Testis (tissue), 3 donors: ENCODE results near the gene MAMLD1. TPM values are rescaled to one million over a fixed set of nuclear protein-coding genes. Genes with fewer than 3 reads are reported as not detected.

Experiments used
- DNase-seq: peaks from one replicate; pipeline ENCODE4 v3.0.0-alpha.2; 2019
- H3K27ac ChIP-seq, 2 donors: fragments of 200-600 bp; sonication (generic); one replicate each; pipeline ENCODE4 v1.5.1; 2019
- H3K27me3 ChIP-seq: fragments of 200-600 bp; sonication (generic); one replicate; pipeline ENCODE4 v1.5.1; 2019
- H3K36me3 ChIP-seq: fragments of 200-600 bp; sonication (generic); one replicate; pipeline ENCODE4 v1.5.1; 2017; ENCODE audit warnings: low read depth; ENCODE audit errors: missing control alignments
- H3K4me1 ChIP-seq: fragments of 200-600 bp; sonication (generic); one replicate; pipeline ENCODE4 v1.5.1; 2019
- H3K4me3 ChIP-seq, 2 donors: fragments of 200-600 bp; sonication (generic); one replicate each; pipeline ENCODE4 v1.5.1; 2017 to 2019
- H3K9me3 ChIP-seq: fragments of 200-600 bp; sonication (generic); one replicate; pipeline ENCODE4 v1.5.1; 2017
- POLR2A ChIP-seq: fragments of 450-650 bp; IDR thresholded peaks from one replicate; pipeline ENCODE4 v1.6.1; 2017; ENCODE audit warnings: antibody characterized with exemption, mild to moderate bottlenecking, moderate library complexity
- WGBS, 2 donors: methylation state at CpG; one replicate each; pipeline ENCODE4 v1.1.5; 2018; 5-methylcytosine and 5-hydroxymethylcytosine counted together
- intact Hi-C: fragments of 100-400 bp; cut with DNase I; formaldehyde crosslinking; loops from one replicate; pipeline ENCODE4 v1.15.1; 2023; ENCODE audit warnings: low total_unique reads
- polyA plus RNA-seq: library from polyadenylated mRNA; stranded (reverse); fragments of 350-450 nt; fragmentation: Illumina TruSeq; extraction: RNeasy Lipid Tissue Mini Kit (QIAGEN cat#74804); gene quantifications from one replicate; pipeline ENCODE4 v1.2.3, GENCODE V29; 2014; ENCODE audit warnings: low read depth, low replicate concordance; ENCODE audit not compliant: insufficient read depth
- total RNA-seq, 2 donors: library from RNA; depleted of rRNA; stranded (reverse); fragments of >200 nt; gene quantifications; one replicate each; pipeline ENCODE4 v1.2.3, GENCODE V29; 2016
- TF ChIP-seq, protein P1 (sequence below), 3 experiments: fragments of 450-650 bp in 2 of 3; fragments of 200-600 bp in 1 of 3; sonication (generic) in 1 of 3; IDR thresholded peaks; one replicate each; pipeline ENCODE4 v1.5.1; 2016 to 2019; ENCODE audit warnings: antibody characterized with exemption in 3 of 3, mild to moderate bottlenecking in 2 of 3, moderate library complexity in 1 of 3

MAMLD1 gene
- total and polyA plus RNA-seq, 3 donors from 2014 or later = 31.3 to 91.5 (median 70.6) TPM

DNA sequence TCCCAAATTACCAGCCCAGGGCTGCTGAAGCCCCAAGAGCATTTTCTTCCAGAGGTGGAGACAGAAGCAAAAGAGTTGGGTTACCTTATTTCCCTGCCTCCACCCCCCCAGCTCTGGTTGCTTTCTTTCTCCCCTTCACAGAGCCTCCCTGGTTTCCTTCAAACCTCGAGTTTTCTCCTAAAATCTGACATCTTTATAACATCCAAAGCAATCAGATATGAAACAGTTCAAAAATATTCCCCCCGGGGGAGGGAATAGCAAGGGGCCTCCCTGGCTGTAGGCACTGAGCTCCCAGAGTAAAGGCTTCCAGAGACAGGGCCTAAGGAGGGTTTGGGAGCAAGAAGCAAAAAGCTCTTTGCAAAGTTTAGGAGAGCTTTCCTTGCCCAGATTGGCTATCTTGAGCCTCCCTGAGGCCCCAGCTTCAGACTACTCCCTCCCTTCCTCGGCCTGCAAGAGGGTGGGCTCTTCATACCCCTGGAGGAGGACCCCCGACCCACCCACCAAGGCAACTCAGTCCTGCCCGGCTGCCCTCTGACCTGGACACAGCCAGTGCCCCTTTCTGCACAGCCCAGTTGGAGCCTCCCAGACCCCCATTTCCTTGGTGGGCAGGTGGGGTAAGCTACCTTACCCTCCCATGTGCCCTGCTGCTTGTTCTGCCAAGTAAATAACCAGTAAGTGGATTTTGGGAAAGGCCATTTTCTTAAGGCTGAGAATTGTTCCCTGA is 7.6 kb downstream of the MAMLD1 start:
- intact Hi-C loops = no loop called here
- 33 to 51% methylated on average over 2 to 5 of the region's 5 CpGs for WGBS, 2 donors

DNA sequence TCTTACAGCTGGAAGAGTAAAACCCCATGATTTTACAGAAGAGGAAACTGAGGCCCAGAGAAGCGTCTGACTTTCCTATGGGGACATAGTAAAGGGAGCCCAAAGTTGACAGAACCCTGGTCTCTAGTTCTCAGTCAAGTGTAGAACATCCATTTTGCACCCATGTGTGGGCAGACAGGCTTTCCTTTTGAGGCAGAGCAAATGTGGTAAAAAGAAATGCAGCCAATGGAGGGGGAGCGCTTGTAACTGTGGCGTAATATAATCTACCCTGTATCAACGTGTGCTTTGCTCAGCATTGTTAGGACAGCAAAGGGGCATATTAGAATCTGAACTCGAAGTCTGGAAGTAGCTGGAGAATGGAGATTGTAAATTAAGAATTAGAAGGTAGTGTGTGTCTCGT is 8.8 kb downstream of the MAMLD1 start:
- H3K27ac ChIP-seq = no peak overlapping the region
- WGBS, 2 donors = 41 to 59% methylated on average over 6 of the region's 6 CpGs
- peaks cover 8% of the 10 kb centered on the region for H3K4me1 ChIP-seq
- TF ChIP-seq, protein P1, sequence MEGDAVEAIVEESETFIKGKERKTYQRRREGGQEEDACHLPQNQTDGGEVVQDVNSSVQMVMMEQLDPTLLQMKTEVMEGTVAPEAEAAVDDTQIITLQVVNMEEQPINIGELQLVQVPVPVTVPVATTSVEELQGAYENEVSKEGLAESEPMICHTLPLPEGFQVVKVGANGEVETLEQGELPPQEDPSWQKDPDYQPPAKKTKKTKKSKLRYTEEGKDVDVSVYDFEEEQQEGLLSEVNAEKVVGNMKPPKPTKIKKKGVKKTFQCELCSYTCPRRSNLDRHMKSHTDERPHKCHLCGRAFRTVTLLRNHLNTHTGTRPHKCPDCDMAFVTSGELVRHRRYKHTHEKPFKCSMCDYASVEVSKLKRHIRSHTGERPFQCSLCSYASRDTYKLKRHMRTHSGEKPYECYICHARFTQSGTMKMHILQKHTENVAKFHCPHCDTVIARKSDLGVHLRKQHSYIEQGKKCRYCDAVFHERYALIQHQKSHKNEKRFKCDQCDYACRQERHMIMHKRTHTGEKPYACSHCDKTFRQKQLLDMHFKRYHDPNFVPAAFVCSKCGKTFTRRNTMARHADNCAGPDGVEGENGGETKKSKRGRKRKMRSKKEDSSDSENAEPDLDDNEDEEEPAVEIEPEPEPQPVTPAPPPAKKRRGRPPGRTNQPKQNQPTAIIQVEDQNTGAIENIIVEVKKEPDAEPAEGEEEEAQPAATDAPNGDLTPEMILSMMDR (IDR thresholded peaks at IDR 0.05) = no peak
- no peak for TF ChIP-seq POLR2A
- intact Hi-C loops = no loop called here
- no peak for DNase-seq
- H3K4me3 ChIP-seq = no peak overlapping the region
- H3K27me3 ChIP-seq = no peaks in the 10 kb centered on the region
- no peaks in the 10 kb centered on the region for H3K36me3 ChIP-seq
- H3K9me3 ChIP-seq = no peaks in the 10 kb centered on the region

More for the DNA sequence above, 7.6 kb downstream of the MAMLD1 start:
- Histone ChIP-seq H3K9me3 (no peaks in the 10 kb centered on the region), H3K36me3 (no peaks in the 10 kb centered on the region), H3K27me3 (no peaks in the 10 kb centered on the region), H3K27ac (no peak overlapping the region), H3K4me1 (peaks cover 7% of the 10 kb centered on the region), H3K4me3 (no peak overlapping the region)
- DNase-seq = no peak
- TF ChIP-seq POLR2A = no peak
- TF ChIP-seq, protein P1 (IDR thresholded peaks at IDR 0.05) = no peak

DNA sequence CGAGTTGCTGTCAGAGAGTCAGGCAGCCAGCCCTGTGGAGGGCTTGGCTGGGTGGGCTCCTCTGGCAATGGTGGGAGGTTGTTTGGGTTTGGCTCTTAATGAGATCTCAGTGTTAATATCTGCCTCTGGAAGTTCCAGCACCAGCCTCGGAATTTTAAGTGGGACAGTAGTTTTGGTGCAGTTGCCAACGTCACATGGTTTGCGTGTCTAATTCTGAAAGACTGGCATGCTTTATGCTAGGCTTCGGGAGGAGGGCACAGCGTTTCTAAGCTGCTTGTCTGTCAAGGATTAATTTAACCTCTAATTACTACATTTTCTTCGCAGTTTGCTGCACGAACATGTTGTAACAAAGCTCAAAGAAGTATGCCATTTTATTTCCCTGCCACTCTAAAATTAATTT is 9.2 kb downstream of the MAMLD1 start:
- Histone ChIP-seq H3K27ac (no peak overlapping the region), H3K9me3 (no peaks in the 10 kb centered on the region), H3K4me3 (no peak overlapping the region), H3K27me3 (no peaks in the 10 kb centered on the region), H3K4me1 (peaks cover 8% of the 10 kb centered on the region), H3K36me3 (no peaks in the 10 kb centered on the region)
- intact Hi-C loops = no loop called here
- no peak for DNase-seq
- WGBS, 2 donors = 38 to 67% methylated on average over 1 to 8 of the region's 8 CpGs
- TF ChIP-seq POLR2A = no peak
- TF ChIP-seq, protein P1 (IDR thresholded peaks at IDR 0.05) = no peak

- Histone ChIP-seq H3K27me3 (no peaks in the 10 kb centered on the region), H3K27ac (no peak overlapping the region), H3K36me3 (no peaks in the 10 kb centered on the region), H3K9me3 (no peaks in the 10 kb centered on the region), H3K4me1 (peaks cover 8% of the 10 kb centered on the region), H3K4me3 (no peak overlapping the region)
- DNase-seq = no peak
- no peak for TF ChIP-seq POLR2A
- TF ChIP-seq, protein P1 (IDR thresholded peaks at IDR 0.05) = no peak
- WGBS, 2 donors = 62 to 63% methylated on average over 3 to 6 of the region's 6 CpGs
- intact Hi-C loops = no loop called here
Observed at GRCh38 chrX:150372756-150373155, 9.6 kb downstream of the MAMLD1 start.

GRCh38 chrX:150375243-150375770 is 12.2 kb downstream of the MAMLD1 start:
- TF ChIP-seq POLR2A = no peak
- TF ChIP-seq, protein P1 (IDR thresholded peaks at IDR 0.05) = no peak
- peaks cover 8% of the 10 kb centered on the region for H3K4me1 ChIP-seq
- no peaks in the 10 kb centered on the region for H3K9me3 ChIP-seq
- H3K27ac ChIP-seq = no peak overlapping the region
- H3K36me3 ChIP-seq = no peaks in the 10 kb centered on the region
- H3K27me3 ChIP-seq = no peaks in the 10 kb centered on the region
- no peak overlapping the region for H3K4me3 ChIP-seq
- 47 to 100% methylated on average over 1 to 4 of the region's 4 CpGs for WGBS, 2 donors
- DNase-seq = no peak
- intact Hi-C loops = no loop called here
